Head of caudate nucleus (tissue), 42 donors: ENCODE results near the gene SNX10.

Source experiments
- DNase-seq, 42 donors: peaks; one replicate each; pipeline versions ENCODE4 v3.0.0 to v3.0.0-alpha.2; 2020 to 2021; ENCODE audit warnings: mixed read lengths in 7 of 42
- intact Hi-C: fragments of 100-400 bp; cut with DNase I; formaldehyde crosslinking; loops from one replicate; pipeline ENCODE4 v1.15.0; 2022

Gene SNX10

DNA sequence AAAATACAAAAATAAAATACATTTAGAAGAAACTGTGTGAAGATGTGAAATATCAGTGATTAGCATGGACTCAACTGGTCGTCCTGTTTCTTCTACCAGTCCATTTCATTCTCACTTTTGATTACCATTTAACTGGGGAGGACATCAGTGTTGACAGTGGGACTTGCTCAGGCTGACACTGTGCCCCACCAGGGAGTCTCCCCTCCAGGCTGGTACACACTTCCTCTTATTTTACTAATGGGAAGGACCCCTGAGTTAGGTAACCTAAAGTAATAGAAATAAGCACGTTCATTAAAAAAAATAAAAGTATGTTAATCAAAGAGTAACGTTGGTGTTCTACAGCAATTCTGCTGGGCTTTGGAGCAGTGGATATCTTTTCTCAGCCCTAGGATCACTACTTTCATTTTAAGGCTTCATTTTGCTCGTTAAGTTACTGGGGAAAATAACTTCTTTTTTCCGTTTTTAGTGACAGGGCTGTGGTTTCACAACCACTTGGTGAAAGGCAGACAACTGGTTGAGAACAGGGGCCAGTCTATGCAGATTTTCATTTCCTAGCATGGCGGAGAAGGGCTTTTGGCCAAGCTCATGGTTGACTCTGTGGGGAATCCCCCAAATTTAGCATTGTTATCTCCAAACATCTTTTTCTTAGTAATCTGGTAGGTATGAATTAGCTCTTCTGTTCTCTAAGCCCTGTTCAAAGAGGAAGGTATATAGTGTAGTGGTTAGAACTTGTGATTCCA lies 2.1 kb downstream of the SNX10 start:
- DNase-seq = no peak
- intact Hi-C loops = loop anchor here (5.0 kb wide), 1 partner anchor 91 kb away; the partner anchor contains the start of genes CBX3 and HNRNPA2B1

DNA sequence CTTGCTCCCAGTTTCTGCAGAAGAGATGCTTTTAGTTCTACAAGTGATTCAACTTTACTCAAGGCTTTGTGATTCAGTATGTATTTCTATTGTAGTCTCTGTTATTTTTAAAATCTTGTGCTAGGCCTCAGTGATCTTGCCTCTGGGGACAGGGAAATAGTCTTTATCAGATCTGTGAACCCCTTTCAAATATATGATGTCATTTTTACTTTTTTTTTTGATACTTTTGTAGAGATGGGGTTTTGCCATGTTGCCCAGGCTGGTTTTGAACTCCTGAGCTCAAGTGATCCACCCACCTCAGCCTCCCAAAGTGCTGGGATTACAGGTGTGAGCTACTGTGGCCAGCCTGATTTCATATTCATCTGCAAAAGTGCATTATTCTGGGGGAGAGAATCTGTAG lies 3.4 kb downstream of the SNX10 start:
- intact Hi-C loops = no loop called here
- DNase-seq = no peak

DNA sequence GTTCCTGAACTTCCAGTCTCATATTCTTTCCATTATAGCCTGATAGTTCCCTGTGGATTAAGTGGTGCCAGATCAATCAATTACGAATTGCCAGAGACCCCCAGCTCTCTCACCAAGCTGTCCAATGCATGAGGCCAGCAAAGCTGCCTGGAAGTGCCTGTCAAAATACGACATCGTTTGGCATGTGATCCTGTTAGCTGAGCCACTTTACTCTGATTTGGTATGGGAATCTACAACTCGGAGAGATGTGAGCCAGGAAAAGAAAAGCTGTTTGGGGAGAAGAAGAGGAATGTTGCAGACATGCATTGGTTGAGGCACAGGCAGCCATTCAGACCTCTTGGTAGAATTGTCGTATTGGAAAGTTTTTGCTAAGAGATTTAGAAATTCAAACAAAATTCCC lies 3.9 kb downstream of the SNX10 start:
- intact Hi-C loops = no loop called here

DNA sequence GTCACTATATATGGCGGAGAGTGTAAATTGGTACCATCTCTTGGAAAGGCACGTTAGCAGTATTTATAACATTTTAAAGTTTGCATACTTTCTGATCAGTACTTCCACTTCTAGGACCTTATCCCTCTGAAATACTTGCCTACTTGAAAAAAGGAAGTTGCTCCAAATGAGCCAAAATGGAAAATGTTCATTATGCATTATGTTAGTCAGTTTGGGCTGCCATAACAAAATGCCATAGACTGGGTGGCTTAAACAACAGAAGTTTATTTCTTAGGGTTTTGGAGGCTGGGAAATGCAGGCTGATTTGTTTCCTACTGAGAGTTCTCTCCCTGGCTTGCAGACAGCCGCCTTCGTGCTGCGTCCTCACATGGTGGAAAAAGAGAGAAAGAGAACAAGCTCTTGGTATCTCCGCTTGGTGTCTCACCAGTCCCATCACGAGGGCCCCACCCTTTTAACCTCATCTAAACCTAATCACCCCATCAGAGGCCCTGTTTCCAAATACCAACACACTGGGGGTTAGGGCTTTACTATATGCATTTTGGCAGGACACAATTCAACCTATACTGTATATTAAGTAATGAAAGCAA lies 6.9 kb downstream of the SNX10 start:
- DNase-seq = no peak
- intact Hi-C loops = no loop called here

More for the DNA sequence above, 3.9 kb downstream of the SNX10 start:
- DNase-seq = no peak

DNA sequence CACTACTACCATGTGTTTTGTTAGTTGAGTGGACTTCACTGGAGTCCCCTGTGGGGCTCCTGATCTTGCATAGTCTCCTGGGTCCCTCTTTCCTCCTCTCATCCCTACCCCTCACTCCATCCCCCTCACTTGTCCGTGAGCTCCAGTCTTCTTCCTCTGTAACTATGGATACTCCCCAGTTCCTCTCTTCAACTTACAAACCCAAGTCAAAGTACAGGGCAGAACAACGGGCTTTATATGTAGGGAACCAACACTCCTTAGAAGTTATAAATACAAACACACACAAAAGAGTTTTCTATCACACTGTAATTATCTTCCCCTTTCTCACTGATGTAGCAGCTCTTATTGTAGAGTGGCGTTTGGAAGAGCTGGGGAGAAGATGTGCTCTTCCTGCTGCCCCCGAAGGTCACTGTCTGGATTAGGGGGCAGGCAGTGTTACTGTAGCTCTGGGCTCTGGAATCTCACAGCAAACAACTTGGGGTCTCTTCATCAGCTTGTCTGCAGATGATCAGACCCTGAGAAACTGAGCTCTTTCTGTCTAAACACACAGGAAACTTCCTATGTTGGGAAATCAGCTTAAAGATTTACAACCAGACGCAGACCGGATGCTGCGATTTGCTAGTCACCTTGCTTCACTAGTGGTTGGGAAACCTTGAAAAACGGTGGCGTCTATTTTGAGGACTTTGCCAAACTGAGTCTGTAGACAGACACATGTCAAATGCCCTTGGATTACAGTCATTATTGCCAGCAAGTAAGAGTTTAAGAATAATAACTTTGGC lies 13.6 kb downstream of the SNX10 start:
- intact Hi-C loops = no loop called here
- peak in 1 of 42 donors; percentile 29 for DNase-seq

DNA sequence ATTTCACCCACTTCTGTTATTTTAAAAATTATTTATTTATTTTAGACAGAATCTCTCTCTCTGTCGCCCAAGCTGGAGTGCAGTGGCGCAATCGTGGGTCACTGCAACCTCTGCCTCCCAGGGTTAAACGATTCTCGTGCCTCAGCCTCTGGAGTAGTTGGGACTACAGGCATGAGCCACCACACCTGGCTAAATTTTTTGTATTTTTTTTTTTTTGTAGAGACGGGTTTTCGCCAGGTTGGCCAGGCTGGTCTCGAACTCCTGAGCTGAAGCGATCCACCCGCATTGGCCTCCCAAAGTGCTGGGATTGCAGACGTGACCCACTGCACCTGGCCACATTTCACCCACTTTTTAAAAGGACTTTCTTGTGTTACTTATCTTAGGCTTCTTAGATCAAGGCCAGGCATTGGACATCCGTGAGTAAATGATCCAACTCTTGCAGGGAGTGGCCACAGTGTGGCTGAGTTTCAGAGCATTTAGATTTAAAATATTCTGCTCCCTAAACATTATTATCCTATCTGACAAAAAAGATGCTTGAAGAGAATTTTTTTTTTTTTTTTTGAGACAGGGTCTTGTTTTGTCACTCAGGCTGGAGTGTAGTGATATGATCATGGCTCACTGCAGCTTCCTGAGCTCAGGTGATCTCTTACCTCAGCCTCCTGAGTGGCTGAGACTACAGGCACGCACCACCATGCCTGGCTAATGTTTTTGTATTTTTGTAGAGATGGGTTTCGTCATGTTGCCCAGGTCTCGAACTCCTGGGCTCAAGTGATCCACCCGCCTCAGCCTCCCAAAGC lies 14.4 kb downstream of the SNX10 start:
- no peak for DNase-seq
- intact Hi-C loops = no loop called here

DNA sequence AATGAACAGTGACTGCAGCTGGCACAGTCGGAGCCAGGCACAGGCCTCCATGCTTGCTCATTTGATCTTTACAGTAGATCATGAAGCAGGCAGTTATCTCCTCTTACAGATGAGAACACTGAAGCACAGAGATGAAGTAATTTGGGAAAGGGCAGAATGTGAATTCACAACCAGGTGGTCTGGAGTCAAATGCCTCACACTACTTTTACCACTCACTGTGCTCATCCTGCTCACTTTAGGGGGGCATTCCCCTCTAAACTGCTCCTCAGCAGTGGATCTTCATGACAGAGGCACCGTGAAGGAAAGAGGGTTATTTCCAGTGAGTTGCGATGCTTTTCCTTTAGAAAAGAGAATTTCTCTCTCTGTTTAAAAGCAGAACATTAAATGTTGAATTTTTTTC lies 15.1 kb downstream of the SNX10 start:
- DNase-seq = no peak
- intact Hi-C loops = no loop called here

DNA sequence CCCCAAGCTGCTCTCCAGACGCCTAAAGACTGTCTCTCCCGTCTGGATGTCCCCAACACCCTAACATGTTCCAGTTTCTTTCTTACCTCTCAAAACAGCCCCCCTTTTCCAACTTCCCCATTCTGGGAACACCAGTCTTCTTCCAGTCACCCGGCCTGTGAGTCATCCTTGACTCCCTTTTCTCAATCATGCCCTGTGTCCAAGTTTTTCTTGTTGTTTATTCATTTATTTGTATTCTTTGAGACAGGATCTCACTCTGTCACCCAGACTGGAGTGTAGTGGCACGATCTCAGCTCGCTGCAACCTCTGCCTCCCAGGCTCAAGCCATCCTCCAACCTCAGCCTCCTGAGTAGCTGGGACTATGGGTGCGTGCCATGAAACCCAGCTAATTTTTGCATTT lies 15.6 kb downstream of the SNX10 start:
- peak in 7 of 42 donors; percentile 10 to 57 (median 26) for DNase-seq
- intact Hi-C loops = no loop called here

DNA sequence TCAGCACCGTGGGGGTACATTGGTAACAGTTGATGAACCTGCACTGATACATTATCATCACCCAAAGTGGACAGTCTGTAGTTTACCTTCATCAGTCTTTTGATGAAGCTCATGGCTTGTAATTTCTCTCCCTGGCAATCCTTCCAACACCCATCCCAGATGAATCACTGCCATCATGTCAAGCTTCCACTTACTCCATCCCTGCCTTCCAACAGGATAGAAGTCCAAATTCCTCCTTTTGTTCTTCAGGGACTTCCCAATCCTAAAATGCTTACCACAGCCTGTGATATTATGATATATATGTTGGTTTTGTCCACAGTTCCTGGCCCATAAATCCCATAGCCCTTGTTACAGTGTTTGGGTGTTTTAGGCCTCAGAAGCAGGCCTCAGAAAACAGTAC lies 16.1 kb downstream of the SNX10 start:
- DNase-seq = no peak
- intact Hi-C loops = no loop called here

DNA sequence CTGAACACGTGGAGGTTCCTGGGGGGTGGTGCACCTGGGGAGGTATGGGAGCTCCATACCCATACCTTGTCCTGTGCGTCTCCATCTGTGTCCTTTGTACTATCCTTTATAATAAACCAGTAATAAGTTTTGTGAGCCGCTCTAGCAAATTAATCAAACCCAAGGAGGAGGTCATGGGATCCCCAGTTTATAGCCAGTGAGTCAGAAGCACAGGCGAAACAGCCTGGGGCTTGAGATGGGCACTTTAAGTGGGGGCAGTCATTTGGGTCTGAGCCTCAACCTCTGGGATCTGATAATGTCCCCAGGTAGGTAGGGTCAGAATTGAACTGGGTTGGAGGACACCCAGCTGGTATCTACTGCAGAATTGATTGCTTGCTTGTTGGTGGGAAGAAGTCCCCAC lies 16.9 kb downstream of the SNX10 start:
- no peak for DNase-seq
- intact Hi-C loops = no loop called here

DNA sequence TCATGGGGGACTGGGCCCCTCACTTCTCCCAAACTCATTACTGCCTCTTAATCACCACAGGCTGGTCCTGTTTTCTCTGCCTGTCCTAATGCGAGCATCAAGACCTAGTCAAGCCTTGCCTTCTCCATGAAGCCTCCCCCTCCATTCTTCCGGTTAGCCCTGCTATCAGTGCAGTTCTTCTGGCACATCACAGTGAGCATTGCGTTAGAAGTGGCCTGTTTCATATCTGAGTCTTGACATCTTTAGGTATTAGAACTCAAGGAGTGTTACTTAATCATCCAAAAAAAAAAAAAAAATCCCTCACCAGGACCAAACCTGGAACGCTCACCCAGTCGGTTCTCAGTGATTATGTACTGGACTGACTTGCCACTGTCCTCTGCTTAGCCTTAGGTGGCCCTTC lies 17.4 kb downstream of the SNX10 start:
- no peak for DNase-seq
- intact Hi-C loops = no loop called here

DNA sequence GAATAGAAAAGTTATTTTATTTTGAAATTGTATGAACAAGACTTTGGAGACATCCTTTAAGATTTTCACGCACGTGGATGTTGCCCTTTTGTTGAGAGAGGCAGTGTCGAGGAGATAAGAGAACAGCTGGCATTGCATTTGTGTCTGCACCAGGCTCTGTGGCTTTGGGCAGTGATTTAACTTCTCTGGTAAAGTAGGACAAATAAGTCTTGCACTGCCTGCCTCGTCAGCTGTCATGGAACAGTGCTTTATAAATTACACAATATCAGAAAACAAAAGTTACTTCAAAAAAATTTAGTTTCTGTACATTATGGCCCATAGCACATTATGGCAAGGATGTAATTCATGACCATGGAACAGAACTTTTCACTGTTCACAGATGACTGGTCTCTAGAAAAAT lies 20.1 kb downstream of the SNX10 start:
- intact Hi-C loops = no loop called here
- no peak for DNase-seq

DNA sequence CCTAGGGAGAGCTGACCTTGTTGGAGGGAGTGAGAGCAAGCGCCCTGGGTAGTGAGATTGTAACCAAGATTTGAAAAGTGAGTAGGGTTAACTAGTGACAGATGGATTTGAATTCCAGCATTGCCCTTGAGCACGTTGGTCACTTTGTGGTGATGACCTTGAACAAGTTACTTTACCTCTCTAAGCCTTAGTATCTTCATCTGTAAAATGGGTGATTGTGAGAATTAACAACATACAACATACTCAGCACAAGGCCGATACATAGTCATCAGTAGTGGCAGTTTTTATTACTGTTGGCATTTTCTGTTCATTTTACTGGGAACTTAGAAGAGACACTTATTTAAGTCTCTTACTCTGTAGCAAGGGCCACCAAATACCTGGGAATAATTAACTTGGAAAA lies 25.5 kb downstream of the SNX10 start:
- intact Hi-C loops = no loop called here

DNA sequence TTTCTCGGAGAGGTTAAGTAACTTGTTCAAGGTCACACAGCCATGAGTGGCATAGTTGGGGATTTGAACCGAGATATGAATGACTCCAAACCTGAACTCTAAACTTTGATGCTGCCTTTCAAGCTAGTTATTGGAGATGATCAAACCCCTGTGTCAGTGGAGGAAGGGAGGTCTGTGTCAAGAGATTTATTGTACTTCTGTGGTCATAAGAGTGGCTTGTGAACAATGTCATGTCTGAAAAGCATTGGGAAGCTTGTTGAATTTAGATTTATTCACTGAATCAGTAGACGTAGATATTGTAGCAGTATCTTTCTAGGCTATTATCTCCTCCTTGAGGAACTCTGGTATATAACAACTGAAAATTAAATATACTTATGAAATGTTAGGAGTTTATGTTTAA lies 27.3 kb downstream of the SNX10 start:
- DNase-seq = no peak
- intact Hi-C loops = no loop called here

More for the DNA sequence above, 25.5 kb downstream of the SNX10 start:
- DNase-seq = no peak

DNA sequence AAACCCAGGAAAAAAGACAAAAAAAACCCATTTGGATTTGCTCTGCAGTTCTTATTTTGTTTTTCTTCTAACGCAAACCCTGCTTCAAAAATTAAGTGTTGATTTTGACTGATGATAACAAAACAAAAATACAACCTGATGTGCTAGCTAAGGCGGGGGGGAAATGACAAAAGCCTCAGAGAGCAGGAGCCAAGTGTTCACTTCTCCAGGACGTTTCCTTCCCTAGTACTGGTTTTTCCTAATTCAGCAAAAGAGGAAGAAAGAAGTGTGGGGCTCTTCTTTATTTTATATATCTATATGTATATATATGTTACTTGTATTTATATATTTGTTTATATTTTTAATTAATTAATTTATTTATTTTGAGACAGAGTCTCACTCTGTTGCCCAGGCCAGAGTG lies 28.0 kb downstream of the SNX10 start:
- peak in 1 of 42 donors; percentile 44 for DNase-seq
- intact Hi-C loops = no loop called here

DNA sequence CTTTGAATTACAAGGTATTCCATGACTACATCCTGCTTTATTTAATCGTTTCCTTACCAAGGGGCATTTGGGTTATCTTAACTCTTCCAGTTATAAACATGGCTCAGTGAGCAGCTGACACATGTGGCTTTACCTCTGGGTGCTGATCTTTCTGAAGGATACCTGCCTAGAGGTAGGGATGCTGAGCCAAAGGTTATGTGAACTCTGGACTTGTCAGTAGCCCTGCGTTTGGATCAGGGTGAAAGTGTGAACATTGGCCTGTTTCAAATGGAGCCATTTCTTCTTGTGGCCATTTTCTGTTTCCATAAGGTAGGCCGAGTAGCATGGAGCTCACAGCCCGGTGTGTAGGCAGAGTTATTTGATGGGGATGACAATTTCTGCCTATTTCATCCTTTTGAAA lies 29.2 kb downstream of the SNX10 start:
- intact Hi-C loops = no loop called here
- DNase-seq = no peak

DNA sequence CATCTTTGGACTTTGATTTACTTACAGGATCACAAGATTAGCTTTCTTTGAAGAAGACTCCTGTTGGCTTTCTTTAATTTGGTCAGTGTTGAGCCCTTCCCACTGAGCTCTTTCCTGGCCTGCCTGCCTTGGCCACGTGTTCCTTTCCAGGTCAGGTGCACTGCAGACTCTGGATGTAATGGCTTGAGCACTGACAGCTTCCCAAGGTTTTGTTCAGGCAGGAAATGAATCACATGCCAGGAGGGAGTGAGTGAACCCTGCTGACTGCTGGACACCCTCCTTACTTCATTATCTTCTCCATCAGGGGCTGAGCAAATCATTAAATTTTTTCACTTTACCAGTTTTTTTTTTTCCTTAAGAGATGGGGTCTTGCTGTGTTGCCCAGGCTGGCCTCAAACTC lies 29.8 kb downstream of the SNX10 start:
- DNase-seq = no peak
- intact Hi-C loops = no loop called here

DNA sequence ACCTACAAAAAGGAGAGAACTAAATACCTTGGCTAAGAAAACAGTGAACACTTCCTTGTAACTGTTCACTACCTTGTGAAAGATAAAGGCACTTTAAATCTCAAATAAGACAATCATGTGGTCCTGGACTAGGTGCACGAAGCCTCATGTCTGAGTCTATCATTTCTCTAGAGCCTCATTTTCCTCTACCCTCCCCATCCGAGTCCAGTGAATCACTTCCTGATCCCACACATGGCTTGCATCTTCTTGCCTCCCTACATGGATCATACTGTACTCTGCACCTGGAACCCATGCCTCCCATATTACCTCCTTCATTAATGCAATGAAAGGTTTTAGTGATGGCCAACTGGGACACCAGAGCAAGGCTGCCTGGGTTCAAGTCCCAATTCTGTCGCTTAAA lies 34.5 kb downstream of the SNX10 start:
- DNase-seq = no peak
- intact Hi-C loops = no loop called here

DNA sequence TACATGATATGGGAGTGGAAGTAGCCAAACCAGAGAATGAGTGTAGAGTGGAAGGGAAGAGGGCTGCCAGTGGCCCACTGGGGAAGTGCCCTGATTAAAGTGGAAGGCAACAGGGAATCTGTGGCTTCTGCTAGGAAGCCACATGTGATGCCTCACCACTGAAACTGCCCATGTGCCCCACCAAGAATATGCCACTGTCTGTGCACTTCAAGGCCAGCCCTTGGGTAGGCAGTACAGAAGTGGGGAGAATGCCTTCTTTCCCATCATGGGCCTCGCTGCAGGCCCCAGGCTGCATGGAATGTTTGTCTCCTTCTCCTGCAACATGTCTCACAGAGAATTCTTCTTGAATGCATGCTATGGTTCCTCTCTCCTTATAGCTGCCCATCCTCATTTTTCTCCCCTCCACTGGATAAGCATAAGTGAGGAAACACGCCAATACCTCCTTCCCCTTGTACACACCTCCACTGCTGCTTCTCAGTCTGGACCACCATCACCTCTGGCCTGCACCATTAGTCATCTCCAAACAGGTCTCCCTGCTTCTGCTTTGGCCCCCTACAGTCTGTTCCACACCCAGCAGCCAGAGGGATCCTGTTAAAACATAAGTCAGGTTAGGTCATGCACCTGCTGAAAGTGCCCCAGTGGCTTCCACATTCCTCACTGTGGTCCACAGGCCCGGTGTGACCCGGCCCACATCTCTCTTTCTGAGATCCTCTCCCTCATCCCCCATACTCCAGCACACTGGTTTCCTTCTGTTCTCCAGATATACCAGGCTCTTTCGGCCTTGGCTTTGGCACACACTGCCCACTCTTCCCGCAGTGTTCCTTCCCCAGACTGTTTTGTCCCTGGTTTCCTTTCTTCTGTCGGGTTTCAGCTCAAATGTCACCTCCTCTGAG lies 37.1 kb downstream of the SNX10 start:
- intact Hi-C loops = no loop called here

More for the DNA sequence above, 37.1 kb downstream of the SNX10 start:
- peak in 1 of 42 donors; percentile 20 for DNase-seq
